ENCODE measurements around the gene LAT. TPM values are rescaled to one million over a fixed set of nuclear protein-coding genes. Genes with fewer than 3 reads are reported as not detected.

Gene LAT
- total and polyA plus RNA-seq, 2 of the 13 experiments (the other 11 are each of a cell fraction or from before 2014, with no cell fraction given) = 2.0 to 3.0 TPM

GRCh38 chr16:28950648-28951409 lies 34.0 kb upstream of the LAT start, which contains the start of gene NFATC2IP (continued):
- TF ChIP-seq E2F2 (CRISPR knock-in tag; IDR thresholded peaks at IDR 0.05; ENCODE audit: borderline replicate concordance) (no peak), AGO1 (IDR thresholded peaks at IDR 0.05; ENCODE audit: low read depth, low read length, poor library complexity, severe bottlenecking) (no peak), POLR2G (IDR thresholded peaks at IDR 0.05; ENCODE audit: low read depth, low read length) (peak; percentile 84), DR1 (CRISPR knock-in tag; IDR thresholded peaks at IDR 0.05) (no peak; the same call in 1 of the 2 replicates), ZNF773 (CRISPR knock-in tag; IDR thresholded peaks at IDR 0.05; ENCODE audit: borderline replicate concordance) (no peak), CBX2 (IDR thresholded peaks at IDR 0.05; ENCODE audit: low read depth, low read length) (no peak), CBX2 (CRISPR knock-in tag; IDR thresholded peaks at IDR 0.05; ENCODE audit: low read depth) (no peak), ZNF331 (CRISPR knock-in tag; IDR thresholded peaks at IDR 0.05) (peak; percentile 19; the same call in 1 of the 2 replicates), ZEB1 (IDR thresholded peaks at IDR 0.05; ENCODE audit: insufficient replicate concordance, low read depth) (no peak), IRF1 (CRISPR knock-in tag; IDR thresholded peaks at IDR 0.05; ENCODE audit: low read depth) (peak; percentile 88; the same call in 1 of the 2 replicates), ZNF609 (CRISPR knock-in tag; IDR thresholded peaks at IDR 0.05; ENCODE audit: borderline replicate concordance) (peak; percentile 68; the same call in 1 of the 2 replicates), ZNF652 (CRISPR knock-in tag; IDR thresholded peaks at IDR 0.05; ENCODE audit: borderline replicate concordance, low read depth) (no peak), ETS1 (CRISPR knock-in tag; IDR thresholded peaks at IDR 0.05) (no peak), ZNF619 (CRISPR knock-in tag; IDR thresholded peaks at IDR 0.05) (no peak), ZNF792 (CRISPR knock-in tag; IDR thresholded peaks at IDR 0.05) (peak; percentile 42; the same call in 1 of the 2 replicates), RAD21 (CRISPR knock-in tag; IDR thresholded peaks at IDR 0.05) (peak; percentile 28; the same call in 1 of the 2 replicates), HMG20A (CRISPR knock-in tag; IDR thresholded peaks at IDR 0.05; ENCODE audit: borderline replicate concordance) (no peak)
- TF ChIP-seq, protein P1, sequence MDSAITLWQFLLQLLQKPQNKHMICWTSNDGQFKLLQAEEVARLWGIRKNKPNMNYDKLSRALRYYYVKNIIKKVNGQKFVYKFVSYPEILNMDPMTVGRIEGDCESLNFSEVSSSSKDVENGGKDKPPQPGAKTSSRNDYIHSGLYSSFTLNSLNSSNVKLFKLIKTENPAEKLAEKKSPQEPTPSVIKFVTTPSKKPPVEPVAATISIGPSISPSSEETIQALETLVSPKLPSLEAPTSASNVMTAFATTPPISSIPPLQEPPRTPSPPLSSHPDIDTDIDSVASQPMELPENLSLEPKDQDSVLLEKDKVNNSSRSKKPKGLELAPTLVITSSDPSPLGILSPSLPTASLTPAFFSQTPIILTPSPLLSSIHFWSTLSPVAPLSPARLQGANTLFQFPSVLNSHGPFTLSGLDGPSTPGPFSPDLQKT (CRISPR knock-in tag; IDR thresholded peaks at IDR 0.05; ENCODE audit: borderline replicate concordance) = no peak
- TF ChIP-seq, protein P2, sequence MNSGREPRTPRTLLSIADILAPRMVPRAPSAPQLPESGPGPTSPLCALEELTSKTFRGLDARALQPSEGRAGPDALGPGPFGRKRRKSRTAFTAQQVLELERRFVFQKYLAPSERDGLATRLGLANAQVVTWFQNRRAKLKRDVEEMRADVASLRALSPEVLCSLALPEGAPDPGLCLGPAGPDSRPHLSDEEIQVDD (CRISPR knock-in tag; IDR thresholded peaks at IDR 0.05; ENCODE audit: borderline replicate concordance) = no peak

Measured in HepG2 (cell line).